GM19467 (cell line): ENCODE measurements around the gene C2CD4A.

Experiments used
- ATAC-seq: cut with Tn5 transposase; IDR thresholded peaks from one replicate; pipeline ENCODE4 v1.9.1; 2021; ENCODE audit warnings: mild to moderate bottlenecking, moderate library complexity; ENCODE audit not compliant: unreplicated experiment

The C2CD4A gene

DNA sequence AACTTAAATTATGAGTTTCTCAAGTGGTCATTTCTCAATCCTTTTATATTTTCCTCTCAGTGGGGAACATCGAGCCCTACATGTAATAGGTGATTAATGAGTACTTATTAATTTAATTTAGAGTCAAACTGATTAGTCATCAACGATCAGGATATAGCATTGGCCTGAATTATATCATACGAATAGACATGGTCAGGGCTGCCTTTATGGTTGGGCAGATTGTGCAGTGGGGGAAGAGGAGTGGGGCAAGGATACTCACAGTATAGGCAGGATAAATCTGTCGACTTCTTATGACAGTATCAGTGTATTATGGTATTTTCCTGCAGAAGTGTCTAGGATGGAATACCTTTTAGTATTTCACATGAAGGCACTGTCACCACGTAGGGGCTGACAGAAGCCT is 27.0 kb downstream of the C2CD4A start:
- no peak for ATAC-seq

DNA sequence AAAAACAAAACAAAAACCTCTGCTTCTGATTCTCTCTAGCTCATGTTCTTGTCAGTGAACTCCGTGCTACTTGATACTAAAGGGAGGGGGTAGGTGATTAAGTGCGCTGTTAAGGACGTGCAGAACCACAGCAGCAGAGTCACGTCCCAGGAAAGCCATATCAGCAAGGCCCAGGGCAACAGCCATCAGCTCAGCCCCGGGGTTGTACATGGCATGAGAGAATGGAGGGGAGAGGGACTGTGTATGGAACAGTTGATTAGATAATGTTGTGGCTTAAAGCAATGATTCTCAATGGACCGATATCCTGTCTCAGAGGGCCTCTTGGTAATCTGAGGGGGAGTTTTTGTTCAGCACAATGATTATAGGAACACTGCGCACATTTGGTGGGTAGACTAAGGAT is 27.6 kb downstream of the C2CD4A start:
- no peak for ATAC-seq

DNA sequence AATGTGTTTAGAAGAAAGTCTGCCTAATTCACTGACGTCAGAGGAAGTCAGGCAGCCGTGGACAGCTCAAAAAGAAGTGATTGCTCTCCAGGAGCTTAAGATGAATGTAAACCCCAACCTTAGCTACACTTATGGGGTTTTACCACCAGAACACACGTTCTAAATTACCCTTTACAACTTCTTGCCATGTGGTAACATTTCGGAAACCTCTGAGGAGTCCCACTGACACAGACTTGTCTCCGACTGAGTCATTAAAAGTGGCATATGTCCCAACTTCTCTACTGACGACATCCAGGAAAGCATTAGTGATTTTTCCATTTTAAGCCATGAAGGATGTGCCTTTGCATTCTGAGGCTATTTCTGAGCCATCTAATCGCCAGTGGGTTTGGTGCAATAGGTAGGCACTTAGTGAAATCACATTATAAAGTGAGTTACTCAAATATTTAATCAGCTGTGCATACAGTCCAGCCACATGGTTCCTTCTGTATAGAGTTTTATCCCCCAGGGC is 32.4 kb downstream of the C2CD4A start:
- ATAC-seq = no peak

DNA sequence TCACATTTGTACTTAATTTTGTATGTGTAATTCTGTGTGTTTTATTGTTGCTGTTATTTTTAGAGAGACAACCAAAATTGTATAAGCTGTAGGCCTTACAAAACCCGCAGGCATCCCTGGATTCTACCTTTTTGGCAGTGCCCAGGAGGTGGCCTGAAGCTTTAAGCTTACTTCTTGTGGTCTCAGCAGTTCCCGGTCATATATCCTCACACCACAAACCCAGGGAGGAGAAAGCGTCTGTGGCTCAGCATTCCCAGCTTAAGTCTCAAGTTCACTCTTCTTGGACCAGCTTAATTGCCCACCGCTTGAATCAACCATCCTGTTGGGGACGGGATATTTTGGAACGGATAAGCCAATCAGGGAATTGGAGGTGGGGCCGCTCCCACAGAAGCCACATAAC is 36.7 kb downstream of the C2CD4A start:
- ATAC-seq = no peak

DNA sequence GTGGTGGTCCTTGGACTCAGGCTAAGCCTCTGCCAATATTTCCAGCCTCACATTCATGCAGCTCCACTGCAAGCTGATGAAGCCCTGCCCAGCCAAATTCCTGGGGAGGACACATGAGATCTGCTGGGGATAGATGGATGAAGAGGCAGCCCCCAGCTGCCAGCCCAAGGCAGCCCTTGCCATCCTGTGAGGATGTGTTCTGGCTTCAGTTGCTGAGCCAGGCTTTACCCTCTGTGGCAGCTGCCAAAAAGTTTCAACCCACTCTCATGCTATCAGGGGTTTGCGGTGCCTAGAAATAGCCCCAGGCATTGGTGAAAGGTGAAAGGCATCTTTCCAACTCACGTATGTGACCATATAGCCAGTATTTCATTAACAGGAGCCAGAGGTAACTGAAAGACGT is 37.6 kb downstream of the C2CD4A start:
- no peak for ATAC-seq

DNA sequence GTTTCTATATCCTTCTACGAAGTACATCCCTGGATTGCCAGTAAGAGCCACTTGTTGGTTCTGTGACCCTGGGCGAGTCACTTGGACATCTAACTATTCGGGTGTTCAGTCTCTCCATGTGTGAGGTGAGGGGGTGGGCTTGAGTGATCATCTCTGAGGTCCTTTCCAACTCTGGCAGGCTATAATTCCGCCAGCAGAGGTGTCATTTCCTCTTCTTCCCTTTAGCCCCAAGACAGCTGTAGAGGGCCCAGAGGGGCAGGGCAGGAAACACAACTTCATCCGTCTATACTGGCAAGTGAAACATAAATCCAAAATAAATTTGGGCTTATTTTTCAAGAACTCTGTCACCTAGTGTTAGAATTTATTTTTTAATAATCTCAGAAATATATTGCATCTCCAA is 38.1 kb downstream of the C2CD4A start:
- no peak for ATAC-seq

DNA sequence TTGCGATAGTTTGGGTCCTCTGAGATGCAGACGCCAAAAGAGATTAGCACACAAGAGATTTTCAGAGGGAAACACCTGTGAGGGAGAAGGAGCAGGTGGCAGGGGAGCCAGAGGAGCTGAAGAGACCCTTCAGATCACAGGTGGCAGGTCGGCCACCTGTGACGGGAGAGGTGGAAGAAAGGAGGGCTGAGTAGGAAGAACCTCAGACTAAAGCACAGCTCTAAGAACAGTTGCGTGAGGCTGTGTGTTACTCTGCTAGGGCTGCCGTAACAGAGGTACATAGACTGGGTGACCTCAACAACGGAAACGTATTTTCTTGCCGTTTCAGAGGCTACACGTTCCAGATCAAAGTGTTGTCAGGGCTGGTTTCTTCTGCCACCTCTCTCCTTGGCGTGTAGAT is 38.5 kb downstream of the C2CD4A start:
- no peak for ATAC-seq

DNA sequence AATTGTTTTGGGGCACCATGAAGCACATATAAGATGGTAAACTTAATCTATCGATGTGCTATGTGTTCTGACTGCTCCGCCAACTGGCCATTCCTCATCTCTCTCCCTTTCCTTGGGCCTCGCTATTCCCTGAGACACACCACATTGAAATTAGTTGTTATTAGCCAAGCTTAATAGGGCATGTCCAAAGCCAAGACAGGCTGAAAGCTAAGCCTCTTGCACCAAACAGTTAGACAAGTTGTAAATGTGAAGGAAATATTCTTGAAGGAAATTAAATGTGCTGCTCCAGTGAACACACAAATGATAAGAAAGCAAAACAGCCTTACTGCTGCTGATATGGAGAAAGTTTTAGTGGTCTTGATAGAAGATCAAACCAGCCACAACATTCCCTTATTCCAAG is 39.3 kb downstream of the C2CD4A start:
- no peak for ATAC-seq

DNA sequence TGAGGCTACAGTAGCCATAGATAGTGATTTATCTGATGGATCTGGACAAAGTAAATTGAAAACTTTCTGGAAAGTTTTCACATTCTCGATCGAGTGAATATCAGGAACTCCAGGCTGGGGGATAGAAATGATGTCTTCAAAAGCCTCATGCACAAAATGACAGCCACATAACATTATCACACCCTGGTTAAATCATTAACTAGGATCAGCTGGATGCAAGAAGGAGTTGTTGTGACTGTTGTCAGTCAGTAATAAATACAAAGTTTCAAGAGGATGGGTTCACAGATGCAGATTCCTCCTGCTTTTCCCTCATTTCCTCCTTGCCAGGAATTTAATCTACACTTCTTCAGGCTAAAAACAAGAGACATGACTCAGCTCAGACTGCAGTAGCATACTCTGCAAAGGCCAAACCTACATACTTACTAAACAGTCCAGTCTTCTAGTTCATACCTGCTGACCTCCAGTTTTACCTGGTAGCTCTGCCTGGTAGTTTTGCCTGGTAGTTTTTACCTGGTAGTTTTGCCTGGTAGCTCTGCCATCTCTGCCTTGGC is 40.9 kb downstream of the C2CD4A start:
- ATAC-seq = no peak

DNA sequence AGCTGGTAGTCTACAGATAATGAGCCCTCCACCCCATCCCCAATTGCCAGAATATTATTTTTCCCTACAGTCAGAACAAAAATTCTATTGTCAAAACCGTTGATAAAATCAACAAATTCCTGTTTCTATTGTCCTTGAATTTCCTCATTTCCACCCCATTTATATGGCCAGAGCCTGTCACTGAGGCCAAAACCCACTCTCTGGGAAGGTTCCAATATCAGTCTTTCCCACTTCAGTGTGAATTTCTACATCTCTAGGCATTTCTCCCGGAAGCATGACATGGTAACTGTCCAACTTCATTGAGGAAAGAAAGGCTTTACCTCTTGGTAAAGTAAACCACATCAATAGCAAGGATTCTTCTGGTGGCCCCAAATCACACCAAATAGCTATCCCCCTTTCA is 41.6 kb downstream of the C2CD4A start:
- ATAC-seq = no peak

DNA sequence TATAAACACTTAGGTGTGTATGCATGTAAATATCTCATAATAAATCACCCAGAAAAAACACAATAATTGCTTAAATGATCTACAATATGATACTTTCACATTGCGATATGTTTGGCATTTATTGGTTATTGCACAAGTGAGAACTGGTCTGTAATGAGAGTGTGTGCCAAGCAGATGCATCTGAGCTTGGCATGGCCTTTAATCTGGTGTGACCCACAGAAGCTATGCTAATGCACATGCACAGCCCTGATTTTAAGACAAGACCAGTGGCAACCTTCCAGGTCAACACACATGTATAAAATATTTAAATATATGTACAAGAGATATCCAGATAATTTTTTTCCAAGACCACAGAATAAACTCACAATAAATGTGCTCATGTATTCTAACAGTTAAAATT is 42.7 kb downstream of the C2CD4A start:
- no peak for ATAC-seq

DNA sequence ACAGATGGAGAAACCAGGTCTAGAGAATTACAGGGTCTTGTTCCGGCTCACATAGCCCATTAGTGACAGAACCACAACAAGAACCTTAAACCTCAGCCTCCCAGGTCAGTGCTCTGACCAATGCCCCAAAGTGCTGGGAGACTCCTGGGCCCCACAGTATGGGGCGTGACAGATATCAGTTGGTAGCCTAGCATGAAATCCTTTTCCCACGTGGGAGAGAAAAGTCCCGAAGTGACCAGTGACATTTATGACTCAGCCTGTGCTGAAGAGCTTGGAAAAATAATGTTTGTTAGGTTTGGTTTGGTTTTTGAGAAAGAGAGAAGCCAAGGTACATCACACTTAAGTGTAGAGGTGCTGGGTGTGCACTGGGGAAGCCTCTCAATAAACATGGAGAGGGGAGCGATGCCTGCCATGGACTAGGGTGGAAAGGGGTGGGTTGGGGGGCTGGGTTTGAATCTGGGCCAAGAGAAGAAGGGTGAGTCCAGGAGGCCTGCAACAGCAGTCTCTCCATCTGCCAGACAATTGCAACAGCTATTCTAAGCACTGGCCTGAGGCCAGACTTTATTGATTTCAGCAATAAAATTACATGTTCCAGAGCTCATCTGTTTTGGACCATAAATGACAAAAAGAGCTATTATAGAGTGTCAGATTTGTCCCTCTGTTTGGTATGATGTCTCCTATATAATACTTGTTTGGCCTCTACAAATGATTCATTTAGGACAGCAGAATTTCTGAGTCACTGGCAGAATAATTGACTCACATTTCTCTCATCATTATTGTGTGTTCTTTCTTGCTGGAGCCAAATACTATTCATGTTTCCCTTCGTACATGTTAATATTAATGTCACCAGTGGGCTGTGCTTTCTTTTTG is 43.4 kb downstream of the C2CD4A start:
- ATAC-seq = no peak

DNA sequence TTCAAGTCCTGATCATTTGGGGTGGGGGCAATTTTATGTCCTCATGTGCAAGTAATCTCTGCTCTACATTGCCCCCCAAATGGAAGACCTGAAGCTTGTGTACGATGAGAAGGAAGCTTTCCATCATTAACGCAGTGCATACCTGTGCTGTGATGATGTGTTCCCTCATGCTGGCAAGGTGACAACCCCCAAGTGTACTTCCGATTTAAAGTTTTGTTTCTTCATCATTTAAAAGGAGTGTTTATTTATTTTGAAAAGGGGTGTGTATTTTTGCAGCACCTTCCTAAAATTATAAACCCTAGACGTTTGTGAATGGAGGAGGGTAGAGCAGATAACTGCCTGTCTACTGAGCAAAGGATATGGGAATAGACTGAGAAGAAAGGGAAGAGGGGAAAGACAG is 45.3 kb downstream of the C2CD4A start:
- no peak for ATAC-seq

DNA sequence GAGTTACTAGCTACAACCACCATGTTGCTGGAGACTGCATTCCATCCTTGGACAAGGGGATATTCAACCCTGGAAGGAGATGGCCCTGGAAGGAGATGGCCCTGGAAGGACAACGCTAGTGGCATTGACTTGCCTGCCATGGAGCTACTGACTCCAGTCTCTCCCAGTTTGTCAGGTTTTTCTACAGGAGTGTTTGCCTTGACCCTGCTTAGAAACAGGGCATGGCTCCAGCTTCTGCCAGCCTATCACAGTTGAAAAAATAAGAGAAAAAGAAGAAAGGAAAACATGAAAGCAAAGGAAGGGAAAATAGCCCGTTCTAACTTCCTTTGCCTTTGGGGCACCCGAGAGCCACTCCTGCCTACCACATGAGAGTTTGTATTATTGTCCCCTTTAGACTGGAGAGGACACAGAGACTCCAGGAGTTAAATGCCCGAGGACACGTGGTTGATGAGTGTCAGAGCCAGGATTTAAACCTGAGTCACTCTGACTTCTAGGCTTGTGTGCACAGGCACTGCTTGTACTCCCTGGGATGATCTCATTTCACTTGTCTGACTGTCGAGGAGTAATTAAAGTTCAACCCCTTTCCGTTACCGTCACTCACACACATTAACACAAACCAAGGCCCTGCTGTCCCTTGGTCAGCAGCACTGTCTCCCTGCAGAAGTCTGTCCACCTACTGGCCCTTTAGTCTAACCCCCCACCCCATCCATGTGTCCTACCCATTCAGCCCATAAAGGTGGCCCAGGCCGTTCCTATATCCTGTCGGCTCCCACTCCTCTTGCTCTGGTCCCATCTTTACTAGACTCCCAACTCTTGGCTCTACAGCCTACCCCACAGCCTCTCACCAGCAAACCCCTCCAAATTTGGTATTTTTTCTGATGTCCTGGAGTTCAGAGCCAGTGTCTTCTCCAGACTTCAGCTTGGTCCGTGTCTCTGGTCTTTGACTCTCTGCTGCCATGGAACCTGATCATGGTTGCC is 46.1 kb downstream of the C2CD4A start:
- ATAC-seq = no peak

DNA sequence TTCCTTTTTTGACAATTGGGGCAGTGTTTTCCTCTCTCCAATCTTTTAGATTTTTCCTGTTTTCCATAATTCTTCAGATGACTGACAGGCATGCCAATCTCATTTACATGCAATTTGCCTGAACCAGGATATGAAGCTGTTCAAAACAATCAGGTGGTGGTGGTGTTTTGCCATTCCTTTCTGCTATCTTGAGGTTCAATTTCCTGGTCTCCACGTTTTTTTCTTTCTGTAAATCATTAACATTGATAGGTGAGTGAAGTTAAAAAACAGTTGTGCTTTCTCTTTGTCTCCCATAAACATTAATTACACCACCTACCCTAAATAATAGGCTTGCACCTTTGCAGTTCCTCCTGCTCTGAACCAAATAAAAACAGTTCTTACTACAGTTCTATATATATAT is 49.1 kb downstream of the C2CD4A start:
- no peak for ATAC-seq

DNA sequence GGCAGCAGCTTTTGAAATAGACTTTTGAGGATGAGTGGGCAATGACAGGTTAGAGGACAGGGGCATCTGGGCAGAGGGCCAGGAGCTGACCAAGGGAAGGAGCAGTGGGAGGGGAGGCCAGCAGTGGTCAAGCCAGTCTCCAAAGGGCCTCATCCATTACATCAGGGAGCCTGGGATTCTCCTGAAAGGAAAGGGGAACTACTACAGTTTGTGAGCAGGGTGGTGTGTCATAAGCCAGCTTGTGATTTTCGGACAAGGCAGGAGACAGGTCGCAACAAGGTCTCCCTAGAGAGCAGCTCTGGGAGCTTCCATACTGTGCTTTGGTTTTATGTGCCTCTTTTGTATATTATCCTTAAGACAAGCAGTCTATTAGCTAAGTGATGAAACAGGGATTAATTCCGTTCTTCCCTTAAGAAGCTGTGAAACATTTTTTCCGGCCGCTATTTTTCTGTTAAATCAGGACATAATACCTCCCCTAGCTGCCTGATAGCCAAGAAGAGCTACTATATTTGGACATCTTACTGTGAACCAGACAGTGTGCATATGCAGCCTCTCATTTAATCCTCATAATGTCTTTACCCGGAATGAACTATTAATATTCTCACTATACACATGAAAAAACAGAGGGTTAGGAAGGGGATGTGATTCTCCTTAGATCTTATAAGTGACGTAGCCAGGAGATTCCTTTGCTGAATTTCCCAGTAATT is 51.9 kb downstream of the C2CD4A start:
- ATAC-seq = no peak

DNA sequence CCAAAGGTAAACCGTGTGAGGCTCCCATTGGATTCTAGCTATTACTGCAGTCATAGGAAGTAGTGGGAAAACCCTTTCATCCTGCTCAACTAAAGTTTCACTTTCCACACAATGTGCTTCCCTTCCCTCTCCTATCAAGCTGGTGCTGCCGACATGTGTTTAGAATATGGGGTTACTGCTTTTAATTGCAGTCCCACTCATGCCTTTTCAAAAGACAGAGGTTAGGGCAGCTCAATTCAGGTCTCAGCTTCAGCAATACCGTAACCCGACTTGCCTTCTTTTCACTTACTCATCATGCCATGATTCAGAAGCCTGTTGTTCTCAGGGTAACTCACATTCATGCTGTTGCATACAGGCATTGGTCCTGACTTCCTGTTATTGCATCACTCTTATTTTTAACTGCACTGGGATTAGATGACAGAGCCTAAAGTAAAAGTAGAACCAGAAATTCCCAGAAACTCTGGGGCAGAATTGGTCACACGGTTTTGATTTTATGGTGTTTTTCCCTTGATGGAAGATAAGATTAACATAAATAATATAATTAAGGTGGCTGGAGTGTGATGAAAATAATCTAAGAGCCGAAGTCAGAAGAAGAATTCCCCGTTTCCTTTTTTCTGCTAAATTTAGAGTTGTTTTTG is 52.6 kb downstream of the C2CD4A start:
- no peak for ATAC-seq

DNA sequence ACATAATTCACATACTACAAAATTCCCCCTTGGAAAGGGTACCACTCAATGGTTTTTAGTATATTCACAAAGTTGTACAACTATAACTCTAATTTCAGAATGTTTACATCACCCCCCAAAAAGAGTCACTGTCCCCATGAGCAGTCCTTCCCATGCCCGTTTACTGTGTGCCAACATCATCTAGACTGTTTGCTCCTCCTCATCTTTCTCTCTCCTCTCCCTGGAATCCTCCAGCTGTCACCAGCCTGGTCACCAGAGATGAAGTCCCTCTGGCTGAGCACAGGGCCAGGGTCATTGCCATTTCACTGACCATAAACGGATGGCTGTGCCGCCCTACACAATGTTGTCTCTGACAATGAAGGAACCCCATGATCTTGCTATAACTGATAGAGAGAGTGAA is 53.1 kb downstream of the C2CD4A start:
- no peak for ATAC-seq
